ENCODE results near the gene PHLDA1. TPM values are rescaled to one million over a fixed set of nuclear protein-coding genes. Genes with fewer than 3 reads are reported as not detected.

The PHLDA1 gene
- total and polyA plus RNA-seq, 2 of the 13 experiments (the other 11 are each of a cell fraction or from before 2014, with no cell fraction given) = 33.8 to 41.0 TPM

GRCh38 chr12:76024102-76024781, 7.3 kb downstream of the PHLDA1 start:
- CTCF ChIA-PET (ENCODE audit: low intra/inter-chr PET ratio, low total read pairs) = no interaction called here
- no peak for DNase-seq (ENCODE audit: low spot score)
- H3K36me3 ChIP-seq (replicated peaks in 1 of 2; ENCODE audit: control insufficient read depth in 1 of 2, insufficient read depth in 2 of 2, low read length in 2 of 2) = no peaks in the 10 kb centered on the region; a peak in 1 of 5 replicates
- TF ChIP-seq SMC3 (IDR thresholded peaks at IDR 0.05; ENCODE audit: low read length) (no peak), RBM22 (optimal IDR thresholded peaks at IDR 0.05; ENCODE audit: low read length) (no peak), FOXA1 (IDR thresholded peaks at IDR 0.05) (no peak), FOXA1 (CRISPR knock-in tag; IDR thresholded peaks at IDR 0.05) (no peak), ZNF879 (CRISPR knock-in tag; IDR thresholded peaks at IDR 0.05) (no peak), ZNF501 (CRISPR knock-in tag; IDR thresholded peaks at IDR 0.05) (no peak), KLF6 (CRISPR knock-in tag; IDR thresholded peaks at IDR 0.05) (no peak), EED (CRISPR knock-in tag; IDR thresholded peaks at IDR 0.05) (no peak), ZFAT (CRISPR knock-in tag; conservative IDR thresholded peaks at IDR 0.05) (no peak), ZKSCAN8 (CRISPR knock-in tag; IDR thresholded peaks at IDR 0.05; ENCODE audit: borderline replicate concordance) (no peak), ZNF652 (CRISPR knock-in tag; IDR thresholded peaks at IDR 0.05; ENCODE audit: borderline replicate concordance, low read depth) (no peak), ZNF563 (CRISPR knock-in tag; IDR thresholded peaks at IDR 0.05) (no peak), ZNF362 (CRISPR knock-in tag; IDR thresholded peaks at IDR 0.05; ENCODE audit: borderline replicate concordance) (no peak)
- TF ChIP-seq, protein P1, sequence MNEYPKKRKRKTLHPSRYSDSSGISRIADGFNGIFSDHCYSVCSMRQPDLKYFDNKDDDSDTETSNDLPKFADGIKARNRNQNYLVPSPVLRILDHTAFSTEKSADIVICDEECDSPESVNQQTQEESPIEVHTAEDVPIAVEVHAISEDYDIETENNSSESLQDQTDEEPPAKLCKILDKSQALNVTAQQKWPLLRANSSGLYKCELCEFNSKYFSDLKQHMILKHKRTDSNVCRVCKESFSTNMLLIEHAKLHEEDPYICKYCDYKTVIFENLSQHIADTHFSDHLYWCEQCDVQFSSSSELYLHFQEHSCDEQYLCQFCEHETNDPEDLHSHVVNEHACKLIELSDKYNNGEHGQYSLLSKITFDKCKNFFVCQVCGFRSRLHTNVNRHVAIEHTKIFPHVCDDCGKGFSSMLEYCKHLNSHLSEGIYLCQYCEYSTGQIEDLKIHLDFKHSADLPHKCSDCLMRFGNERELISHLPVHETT (CRISPR knock-in tag; conservative IDR thresholded peaks at IDR 0.05) = no peak
- TF ChIP-seq, protein P2, sequence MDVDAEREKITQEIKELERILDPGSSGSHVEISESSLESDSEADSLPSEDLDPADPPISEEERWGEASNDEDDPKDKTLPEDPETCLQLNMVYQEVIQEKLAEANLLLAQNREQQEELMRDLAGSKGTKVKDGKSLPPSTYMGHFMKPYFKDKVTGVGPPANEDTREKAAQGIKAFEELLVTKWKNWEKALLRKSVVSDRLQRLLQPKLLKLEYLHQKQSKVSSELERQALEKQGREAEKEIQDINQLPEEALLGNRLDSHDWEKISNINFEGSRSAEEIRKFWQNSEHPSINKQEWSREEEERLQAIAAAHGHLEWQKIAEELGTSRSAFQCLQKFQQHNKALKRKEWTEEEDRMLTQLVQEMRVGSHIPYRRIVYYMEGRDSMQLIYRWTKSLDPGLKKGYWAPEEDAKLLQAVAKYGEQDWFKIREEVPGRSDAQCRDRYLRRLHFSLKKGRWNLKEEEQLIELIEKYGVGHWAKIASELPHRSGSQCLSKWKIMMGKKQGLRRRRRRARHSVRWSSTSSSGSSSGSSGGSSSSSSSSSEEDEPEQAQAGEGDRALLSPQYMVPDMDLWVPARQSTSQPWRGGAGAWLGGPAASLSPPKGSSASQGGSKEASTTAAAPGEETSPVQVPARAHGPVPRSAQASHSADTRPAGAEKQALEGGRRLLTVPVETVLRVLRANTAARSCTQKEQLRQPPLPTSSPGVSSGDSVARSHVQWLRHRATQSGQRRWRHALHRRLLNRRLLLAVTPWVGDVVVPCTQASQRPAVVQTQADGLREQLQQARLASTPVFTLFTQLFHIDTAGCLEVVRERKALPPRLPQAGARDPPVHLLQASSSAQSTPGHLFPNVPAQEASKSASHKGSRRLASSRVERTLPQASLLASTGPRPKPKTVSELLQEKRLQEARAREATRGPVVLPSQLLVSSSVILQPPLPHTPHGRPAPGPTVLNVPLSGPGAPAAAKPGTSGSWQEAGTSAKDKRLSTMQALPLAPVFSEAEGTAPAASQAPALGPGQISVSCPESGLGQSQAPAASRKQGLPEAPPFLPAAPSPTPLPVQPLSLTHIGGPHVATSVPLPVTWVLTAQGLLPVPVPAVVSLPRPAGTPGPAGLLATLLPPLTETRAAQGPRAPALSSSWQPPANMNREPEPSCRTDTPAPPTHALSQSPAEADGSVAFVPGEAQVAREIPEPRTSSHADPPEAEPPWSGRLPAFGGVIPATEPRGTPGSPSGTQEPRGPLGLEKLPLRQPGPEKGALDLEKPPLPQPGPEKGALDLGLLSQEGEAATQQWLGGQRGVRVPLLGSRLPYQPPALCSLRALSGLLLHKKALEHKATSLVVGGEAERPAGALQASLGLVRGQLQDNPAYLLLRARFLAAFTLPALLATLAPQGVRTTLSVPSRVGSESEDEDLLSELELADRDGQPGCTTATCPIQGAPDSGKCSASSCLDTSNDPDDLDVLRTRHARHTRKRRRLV (CRISPR knock-in tag; IDR thresholded peaks at IDR 0.05) = no peak
- TF ChIP-seq, protein P3, sequence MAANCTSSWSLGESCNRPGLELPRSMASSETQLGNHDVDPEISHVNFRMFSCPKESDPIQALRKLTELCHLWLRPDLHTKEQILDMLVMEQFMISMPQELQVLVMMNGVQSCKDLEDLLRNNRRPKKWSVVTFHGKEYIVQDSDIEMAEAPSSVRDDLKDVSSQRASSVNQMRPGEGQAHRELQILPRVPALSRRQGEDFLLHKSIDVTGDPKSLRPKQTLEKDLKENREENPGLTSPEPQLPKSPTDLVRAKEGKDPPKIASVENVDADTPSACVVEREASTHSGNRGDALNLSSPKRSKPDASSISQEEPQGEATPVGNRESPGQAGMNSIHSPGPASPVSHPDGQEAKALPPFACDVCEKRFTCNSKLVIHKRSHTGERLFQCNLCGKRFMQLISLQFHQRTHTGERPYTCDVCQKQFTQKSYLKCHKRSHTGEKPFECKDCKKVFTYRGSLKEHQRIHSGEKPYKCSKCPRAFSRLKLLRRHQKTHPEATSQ (CRISPR knock-in tag; IDR thresholded peaks at IDR 0.05; ENCODE audit: borderline replicate concordance) = no peak
- H3K27ac ChIP-seq (ENCODE audit: extremely low read length, insufficient read depth, low read length) = no peak overlapping the region
- peaks cover 5% of the 10 kb centered on the region for H4K20me1 ChIP-seq (ENCODE audit: insufficient read depth, low read length)
- peaks cover 64% of the 10 kb centered on the region for H3K4me1 ChIP-seq (ENCODE audit: insufficient read depth, low read length)
- no peak overlapping the region for H3K4me2 ChIP-seq (ENCODE audit: low read depth, low read length)
- no peaks in the 10 kb centered on the region; a peak in 1 of 5 replicates for H3K27me3 ChIP-seq (ENCODE audit: control insufficient read depth in 1 of 2, insufficient read depth in 2 of 2, low read length in 2 of 2)
- BruUV-seq (replicated peaks) = no TSS peak
- no peak overlapping the region for H3K9ac ChIP-seq (ENCODE audit: insufficient read depth, low read depth, low read length)
- intact Hi-C loops (cut with micrococcal nuclease; ENCODE audit: unreplicated experiment) (no loop called here), in situ Hi-C loops (cut with HindIII; ENCODE audit: extremely low pct_ligation_motif_present, low pct_unique_long_range_greater_than_20kb) (no loop called here)
- POLR2A ChIA-PET = interaction anchor here (0.9 to 3.1 kb wide), 11 partner anchors 8 to 400 kb away, joined by 3 to 12 read pairs (median 4); no protein-coding TSS in a partner anchor
- H2AFZ ChIP-seq (ENCODE audit: low read length) = no peak overlapping the region
- no peak for ATAC-seq
- 90% methylated on average over 8 of the region's 8 CpGs for WGBS (ENCODE audit: low lambda C conversion rate)
- H3K4me3 ChIP-seq (replicated peaks in 1 of 3; ENCODE audit: insufficient read depth in 1 of 3, low read depth in 2 of 3, low read length in 3 of 3) = no peak overlapping the region
- H3K9me3 ChIP-seq (ENCODE audit: low read length) = no peaks in the 10 kb centered on the region
- no peak for FAIRE-seq
- peaks cover 14% of the 10 kb centered on the region for H3K79me2 ChIP-seq (ENCODE audit: insufficient read depth, low read length)
